SK-N-SH (cell line): Measurements from ENCODE around the gene RFNG. TPM values are rescaled to one million over a fixed set of nuclear protein-coding genes. Genes with fewer than 3 reads are reported as not detected.

Experiments used
- CTCF ChIA-PET: fragments of 300-600, 350-600 bp; formaldehyde crosslinking; extraction: SDS; loops from one replicate; lab custom pipeline; 2021; lab: Yijun Ruan, JAX
- POLR2A ChIA-PET: fragments of 350-600 bp; sonication (Branson Sonifier 250); formaldehyde crosslinking; extraction: SDS; loops from one replicate; lab custom pipeline; 2020; ENCODE audit warnings: antibody characterized with exemption, inconsistent platforms; lab: Yijun Ruan, JAX
- DNase-seq: peaks from one replicate; pipeline ENCODE4 v3.0.0; 2012
- H2AFZ ChIP-seq: fragments of 200-600 bp; sonication (generic); 2 replicates; pipeline ENCODE4 v1.8.1; 2016; ENCODE audit warnings: antibody characterized with exemption, mild to moderate bottlenecking, low read depth
- H3F3A ChIP-seq: fragments of 200-600 bp; sonication (generic); replicated peaks from 2 replicates; pipeline ENCODE3; 2016; ENCODE audit warnings: antibody characterized with exemption, mild to moderate bottlenecking; ENCODE audit not compliant: insufficient read depth
- H3K27ac ChIP-seq, 2 experiments: fragments of 200-500 bp in 1 of 2; fragments of 200-600 bp in 1 of 2; sonication (Bioruptor generic) in 1 of 2; sonication (generic), shearing (Covaris generic) in 1 of 2; 2 replicates each; pipeline versions ENCODE4 v1.5.1 to v1.6.1; 2014 to 2016; ENCODE audit warnings: low read depth in 2 of 2, inconsistent platforms in 1 of 2, low read length in 1 of 2, mild to moderate bottlenecking in 1 of 2, mixed read lengths in 1 of 2
- H3K27me3 ChIP-seq: fragments of 200-600 bp; sonication (generic), shearing (Covaris generic); 2 replicates; pipeline ENCODE4 v1.6.1; 2016; ENCODE audit warnings: mixed run types; ENCODE audit not compliant: insufficient read depth
- H3K36me3 ChIP-seq, 2 experiments: fragments of 200-500 bp in 1 of 2; fragments of 200-600 bp in 1 of 2; sonication (Bioruptor generic) in 1 of 2; sonication (generic) in 1 of 2; replicated peaks in 1 of 2; 2 replicates each; pipeline versions ENCODE3 to v1.5.1; 2014 to 2016; ENCODE audit warnings: low read length in 1 of 2, mild to moderate bottlenecking in 1 of 2; ENCODE audit not compliant: insufficient read depth in 2 of 2, control insufficient read depth in 1 of 2
- H3K4me1 ChIP-seq, 2 experiments: fragments of 200-500 bp in 1 of 2; fragments of 200-600 bp in 1 of 2; sonication (Bioruptor generic) in 1 of 2; sonication (generic), shearing (Covaris generic) in 1 of 2; 2 replicates each; pipeline versions ENCODE4 v1.5.1 to v1.6.1; 2014 to 2016; ENCODE audit warnings: low read depth in 1 of 2, low read length in 1 of 2, mixed run types in 1 of 2; ENCODE audit not compliant: insufficient read depth in 2 of 2, control insufficient read depth in 1 of 2
- H3K4me2 ChIP-seq: fragments of 200-600 bp; sonication (generic), shearing (Covaris generic); 2 replicates; pipeline ENCODE4 v1.6.1; 2017; ENCODE audit warnings: mixed run types
- H3K4me3 ChIP-seq, 2 experiments: fragments of 200-500 bp in 1 of 2; fragments of 200-600 bp in 1 of 2; sonication (Bioruptor generic) in 1 of 2; sonication (generic), shearing (Covaris generic) in 1 of 2; 2 replicates each; pipeline versions ENCODE4 v1.5.1 to v1.8.1; 2014 to 2016; ENCODE audit warnings: low read depth in 2 of 2, inconsistent platforms in 1 of 2, low read length in 1 of 2, mild to moderate bottlenecking in 1 of 2, mixed read lengths in 1 of 2, moderate library complexity in 1 of 2
- H3K79me2 ChIP-seq: fragments of 200-600 bp; sonication (generic); 2 replicates; pipeline ENCODE4 v1.8.1; 2017; ENCODE audit warnings: mild to moderate bottlenecking; ENCODE audit not compliant: insufficient read depth
- H3K9ac ChIP-seq: fragments of 200-600 bp; sonication (generic); 2 replicates; pipeline ENCODE4 v1.6.1; 2017; ENCODE audit warnings: mixed run types
- H3K9me2 ChIP-seq: fragments of 200-600 bp; sonication (generic); 2 replicates; pipeline ENCODE4 v1.6.1; 2017; ENCODE audit warnings: mixed run types
- H3K9me3 ChIP-seq: fragments of 200-600 bp; sonication (generic); 2 replicates; pipeline ENCODE4 v1.6.1; 2017; ENCODE audit warnings: mixed run types, mild to moderate bottlenecking, moderate library complexity
- H4K20me1 ChIP-seq: fragments of 200-600 bp; sonication (generic); 2 replicates; pipeline ENCODE4 v1.6.1; 2017; ENCODE audit warnings: mild to moderate bottlenecking, mixed run types; ENCODE audit not compliant: insufficient read depth
- EP300 ChIP-seq, 2 experiments: IDR thresholded peaks; 2 replicates each; pipeline versions ENCODE4 v1.4.0 to v1.6.1; 2012; ENCODE audit warnings: borderline replicate concordance in 1 of 2, low read depth in 1 of 2, low read length in 1 of 2
- FOSL2 ChIP-seq: IDR thresholded peaks from 2 replicates; pipeline ENCODE4 v1.4.0; 2012; ENCODE audit warnings: low read depth, mild to moderate bottlenecking, moderate library complexity, borderline replicate concordance
- FOXM1 ChIP-seq: IDR thresholded peaks from 2 replicates; pipeline ENCODE4 v1.4.0; 2012; ENCODE audit warnings: low read depth, mild to moderate bottlenecking
- JUND ChIP-seq: IDR thresholded peaks from 2 replicates; pipeline ENCODE4 v1.4.0; 2012
- MEF2A ChIP-seq: IDR thresholded peaks from 2 replicates; pipeline ENCODE4 v1.4.0; 2012; ENCODE audit warnings: low read depth, borderline replicate concordance
- MXI1 ChIP-seq: IDR thresholded peaks from 2 replicates; pipeline ENCODE4 v1.6.1; 2012; ENCODE audit warnings: mild to moderate bottlenecking, low read depth, low read length, improper control_type of control experiment
- NFIC ChIP-seq: IDR thresholded peaks from 2 replicates; pipeline ENCODE4 v1.4.0; 2012; ENCODE audit warnings: borderline replicate concordance
- NRF1 ChIP-seq: IDR thresholded peaks from 2 replicates; pipeline ENCODE4 v1.6.1; 2012; ENCODE audit warnings: low read depth, mild to moderate bottlenecking, low read length
- POLR2AphosphoS5 ChIP-seq: IDR thresholded peaks from 2 replicates; pipeline ENCODE4 v1.6.1; 2012; ENCODE audit warnings: low read depth, low read length
- RCOR1 ChIP-seq: fragments of 150-350 bp; IDR thresholded peaks from 2 replicates; pipeline ENCODE4 v1.6.1; 2017; ENCODE audit warnings: antibody characterized with exemption, low read length
- RFX5 ChIP-seq: IDR thresholded peaks from 2 replicates; pipeline ENCODE4 v1.6.1; 2012; ENCODE audit warnings: mild to moderate bottlenecking, improper control_type of control experiment, low read length
- RXRA ChIP-seq: IDR thresholded peaks from 2 replicates; pipeline ENCODE4 v1.4.0; 2012; ENCODE audit warnings: low read depth, mild to moderate bottlenecking, borderline replicate concordance
- SIN3A ChIP-seq: IDR thresholded peaks from 2 replicates; pipeline ENCODE4 v1.6.1; 2012; ENCODE audit warnings: low read depth, mild to moderate bottlenecking, low read length, moderate library complexity, borderline replicate concordance
- SMC3 ChIP-seq: IDR thresholded peaks from 2 replicates; pipeline ENCODE4 v1.6.1; 2012; ENCODE audit warnings: low read depth, low read length, improper control_type of control experiment
- TAF1 ChIP-seq: IDR thresholded peaks from 2 replicates; pipeline ENCODE4 v1.6.1; 2012; ENCODE audit warnings: low read depth, mild to moderate bottlenecking, low read length, moderate library complexity, borderline replicate concordance
- TCF12 ChIP-seq: IDR thresholded peaks from 2 replicates; pipeline ENCODE4 v1.4.0; 2012
- WGBS: methylation state at CpG from one replicate; pipeline ENCODE4 v1.1.6; 2017; ENCODE audit warnings: low lambda C conversion rate; 5-methylcytosine and 5-hydroxymethylcytosine counted together
- polyA plus RNA-seq, 3 experiments: library from polyadenylated mRNA; depleted of rRNA; stranded (reverse); fragments of >200 nt; gene quantifications; 2 replicates each; pipeline ENCODE4 v1.2.3, GENCODE V29; 2012
- TF ChIP-seq, protein P1 (sequence below): IDR thresholded peaks from 2 replicates; pipeline ENCODE4; 2012
- TF ChIP-seq, protein P2 (sequence below): fragments of 150-350 bp; IDR thresholded peaks from 2 replicates; pipeline ENCODE4 v1.6.1; 2016; ENCODE audit warnings: mild to moderate bottlenecking, low read depth, low read length
- TF ChIP-seq, protein P3 (sequence below): IDR thresholded peaks from 2 replicates; pipeline ENCODE4 v1.4.0; 2012; ENCODE audit warnings: low read depth, borderline replicate concordance

The RFNG gene
- polyA plus RNA-seq, 1 of the 3 experiments (the other 2 are of a cell fraction): 68.6 TPM

DNA sequence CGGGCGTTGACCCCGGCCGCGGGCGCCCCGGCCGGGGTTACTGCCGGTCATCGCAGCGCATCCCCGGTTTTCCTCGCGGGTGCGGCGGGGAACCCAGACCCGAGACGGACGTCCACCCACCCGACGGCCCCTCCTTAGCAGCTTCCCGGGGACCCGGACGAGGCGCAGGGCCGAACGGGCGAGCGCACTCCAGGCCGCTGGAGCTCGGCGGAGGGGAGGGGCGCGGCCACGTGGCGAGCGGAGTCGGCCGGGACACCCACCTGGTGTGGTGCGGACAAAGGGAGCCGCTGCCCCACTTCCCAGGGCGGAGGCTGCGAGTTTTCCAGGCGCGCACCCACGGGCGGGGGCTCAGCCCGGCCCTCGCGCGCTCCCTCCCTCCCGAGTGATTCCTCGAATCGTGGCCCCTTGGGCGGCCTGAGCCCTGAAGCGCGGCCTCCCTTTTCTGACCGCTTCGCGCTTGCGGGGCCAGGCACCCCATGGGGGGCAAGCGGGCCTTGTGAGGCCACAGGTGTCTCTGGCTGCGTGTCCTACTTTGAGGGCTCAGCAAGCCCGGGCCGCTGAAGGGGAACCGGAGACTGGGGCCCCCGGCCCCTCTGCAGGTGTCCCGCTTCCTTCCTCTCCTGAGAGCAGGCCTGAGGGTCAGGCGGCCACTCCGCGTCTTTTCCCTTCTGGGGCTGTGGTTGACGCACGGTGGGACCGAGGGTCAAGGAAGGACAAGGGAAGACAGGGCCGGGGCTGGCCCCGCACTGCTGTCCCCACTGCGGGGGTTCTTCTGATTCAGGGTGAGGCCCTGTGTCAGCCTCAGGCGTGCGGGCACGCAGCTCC is 47.5 kb upstream of the RFNG start (continued):
- TF ChIP-seq, protein P1, sequence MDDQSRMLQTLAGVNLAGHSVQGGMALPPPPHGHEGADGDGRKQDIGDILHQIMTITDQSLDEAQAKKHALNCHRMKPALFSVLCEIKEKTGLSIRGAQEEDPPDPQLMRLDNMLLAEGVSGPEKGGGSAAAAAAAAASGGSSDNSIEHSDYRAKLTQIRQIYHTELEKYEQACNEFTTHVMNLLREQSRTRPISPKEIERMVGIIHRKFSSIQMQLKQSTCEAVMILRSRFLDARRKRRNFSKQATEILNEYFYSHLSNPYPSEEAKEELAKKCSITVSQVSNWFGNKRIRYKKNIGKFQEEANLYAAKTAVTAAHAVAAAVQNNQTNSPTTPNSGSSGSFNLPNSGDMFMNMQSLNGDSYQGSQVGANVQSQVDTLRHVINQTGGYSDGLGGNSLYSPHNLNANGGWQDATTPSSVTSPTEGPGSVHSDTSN: no peak
- TF ChIP-seq JUND (no peak), FOSL2 (no peak), FOXM1 (no peak), SIN3A (0 out of 2 replicates have a peak, but pooled peaks have one; percentile 21), SMC3 (no peak), RXRA (peak; percentile 90; the same call in 1 of the 2 replicates), RFX5 (no peak), NRF1 (no peak)
- TF ChIP-seq, protein P2, sequence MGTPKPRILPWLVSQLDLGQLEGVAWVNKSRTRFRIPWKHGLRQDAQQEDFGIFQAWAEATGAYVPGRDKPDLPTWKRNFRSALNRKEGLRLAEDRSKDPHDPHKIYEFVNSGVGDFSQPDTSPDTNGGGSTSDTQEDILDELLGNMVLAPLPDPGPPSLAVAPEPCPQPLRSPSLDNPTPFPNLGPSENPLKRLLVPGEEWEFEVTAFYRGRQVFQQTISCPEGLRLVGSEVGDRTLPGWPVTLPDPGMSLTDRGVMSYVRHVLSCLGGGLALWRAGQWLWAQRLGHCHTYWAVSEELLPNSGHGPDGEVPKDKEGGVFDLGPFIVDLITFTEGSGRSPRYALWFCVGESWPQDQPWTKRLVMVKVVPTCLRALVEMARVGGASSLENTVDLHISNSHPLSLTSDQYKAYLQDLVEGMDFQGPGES: no peak
- TF ChIP-seq, protein P3, sequence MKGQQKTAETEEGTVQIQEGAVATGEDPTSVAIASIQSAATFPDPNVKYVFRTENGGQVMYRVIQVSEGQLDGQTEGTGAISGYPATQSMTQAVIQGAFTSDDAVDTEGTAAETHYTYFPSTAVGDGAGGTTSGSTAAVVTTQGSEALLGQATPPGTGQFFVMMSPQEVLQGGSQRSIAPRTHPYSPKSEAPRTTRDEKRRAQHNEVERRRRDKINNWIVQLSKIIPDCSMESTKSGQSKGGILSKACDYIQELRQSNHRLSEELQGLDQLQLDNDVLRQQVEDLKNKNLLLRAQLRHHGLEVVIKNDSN: peak; percentile 28; the same call in 1 of the 2 replicates

DNA sequence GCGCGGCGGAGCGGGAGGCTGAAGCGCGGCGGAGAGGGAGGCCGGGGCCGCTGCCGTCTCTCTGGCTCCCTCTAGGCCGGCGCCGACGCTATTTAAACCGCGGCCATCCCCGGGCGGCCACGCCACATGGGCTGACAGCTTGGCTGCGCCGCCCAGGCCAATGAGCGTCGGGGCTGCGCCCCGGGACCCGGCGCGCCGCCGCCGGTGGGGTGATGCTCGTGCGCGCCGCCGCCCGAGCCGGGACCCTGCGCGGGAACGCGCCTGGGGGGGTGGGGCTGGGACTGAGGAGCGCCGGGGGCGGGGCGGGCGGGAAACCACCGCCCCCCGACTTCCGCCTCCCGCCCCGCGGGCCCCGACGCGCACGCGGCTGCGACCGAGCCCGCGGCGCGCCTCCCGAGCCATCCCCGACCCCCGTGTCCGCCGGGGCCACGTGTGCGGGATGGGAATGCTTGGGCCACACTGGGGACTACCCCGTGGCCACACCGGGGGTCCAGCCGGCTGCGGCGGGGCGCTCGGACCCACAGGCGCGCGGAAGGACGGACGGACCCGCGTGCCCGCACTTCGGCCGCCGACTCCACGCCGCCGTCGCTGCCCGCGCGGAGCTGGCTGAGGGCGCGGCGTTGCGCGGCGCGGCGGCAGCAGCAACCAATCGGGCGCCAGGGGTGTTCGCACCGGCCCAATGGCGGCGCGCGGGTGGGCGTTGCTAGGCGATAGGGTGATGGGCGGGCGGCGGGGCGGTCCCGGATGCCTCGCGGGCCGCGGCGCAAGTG is 46.7 kb upstream of the RFNG start, which contains the start of gene FASN:
TSS of gene FASN (minus strand) at position 68 of the 770 bp plus-strand sequence. CDS start 1,791 bp downstream, outside the sequence.
- H2AFZ ChIP-seq: peak within 1 kb of the TSS; percentile 49; the same call in 1 of the 2 replicates
- no peaks in the 10 kb centered on the region for H3K27me3 ChIP-seq
- H3K79me2 ChIP-seq: peaks cover 36% of the 10 kb centered on the region
- peak within 1 kb of the TSS; percentile 79 to 99 for H3K27ac ChIP-seq
- no peaks in the 10 kb centered on the region for H3K9me3 ChIP-seq
- peak; percentile 100 for DNase-seq
- peak within 1 kb of the TSS; percentile 88 for H3K9ac ChIP-seq
- H3K4me3 ChIP-seq: peak within 1 kb of the TSS; percentile 86 to 94
- peaks cover 23% of the 10 kb centered on the region for H4K20me1 ChIP-seq
- H3K4me1 ChIP-seq: peaks cover 21 to 55% of the 10 kb centered on the region in 2 experiments
- CTCF ChIA-PET: interaction anchor here (0.6 to 2.6 kb wide), 20 partner anchors 8 to 229 kb away, joined by 3 to 14 read pairs (median 4); partner anchors contain the start of genes CENPX, DCXR, GPS1 and LRRC45
- H3F3A ChIP-seq: peaks cover 12% of the 10 kb centered on the region
- no peaks in the 10 kb centered on the region for H3K9me2 ChIP-seq
- WGBS: 6% methylated on average over 7 of the region's 124 CpGs
- POLR2A ChIA-PET: interaction anchor here (0.5 to 2.0 kb wide), 20 partner anchors 8 to 229 kb away, joined by 3 to 19 read pairs (median 3); partner anchors contain the start of genes CENPX, DCXR, LRRC45 and RAC3
- peak within 1 kb of the TSS; percentile 100 for H3K4me2 ChIP-seq
- H3K36me3 ChIP-seq: peaks cover 20 to 26% of the 10 kb centered on the region in 2 experiments
- TF ChIP-seq TCF12 (no peak; the same call in 1 of the 2 replicates), MEF2A (no peak), RCOR1 (peak; percentile 48; the same call in 1 of the 2 replicates), NRF1 (peak; percentile 72), TAF1 (peak; percentile 98), SMC3 (0 out of 2 replicates have a peak, but pooled peaks have one; percentile 33), MXI1 (peak; percentile 99), NFIC (no peak), RFX5 (peak; percentile 94), POLR2AphosphoS5 (peak; percentile 93; the same call in 1 of the 2 replicates), EP300 (IDR thresholded peaks at IDR 0.05; ENCODE audit: borderline replicate concordance in 1 of 2, low read depth in 1 of 2, low read length in 1 of 2) (peak in 1 of 2 experiments; percentile 22; a peak in 1 of 4 replicates)
- TF ChIP-seq, protein P1: peak; percentile 91
- TF ChIP-seq, protein P3: no peak
